Measurements from ENCODE around the gene BTBD1. TPM values are rescaled to one million over a fixed set of nuclear protein-coding genes. Genes with fewer than 3 reads are reported as not detected.

The BTBD1 gene
- total RNA-seq: 73.6 and 78.0 TPM in 2 replicates

DNA sequence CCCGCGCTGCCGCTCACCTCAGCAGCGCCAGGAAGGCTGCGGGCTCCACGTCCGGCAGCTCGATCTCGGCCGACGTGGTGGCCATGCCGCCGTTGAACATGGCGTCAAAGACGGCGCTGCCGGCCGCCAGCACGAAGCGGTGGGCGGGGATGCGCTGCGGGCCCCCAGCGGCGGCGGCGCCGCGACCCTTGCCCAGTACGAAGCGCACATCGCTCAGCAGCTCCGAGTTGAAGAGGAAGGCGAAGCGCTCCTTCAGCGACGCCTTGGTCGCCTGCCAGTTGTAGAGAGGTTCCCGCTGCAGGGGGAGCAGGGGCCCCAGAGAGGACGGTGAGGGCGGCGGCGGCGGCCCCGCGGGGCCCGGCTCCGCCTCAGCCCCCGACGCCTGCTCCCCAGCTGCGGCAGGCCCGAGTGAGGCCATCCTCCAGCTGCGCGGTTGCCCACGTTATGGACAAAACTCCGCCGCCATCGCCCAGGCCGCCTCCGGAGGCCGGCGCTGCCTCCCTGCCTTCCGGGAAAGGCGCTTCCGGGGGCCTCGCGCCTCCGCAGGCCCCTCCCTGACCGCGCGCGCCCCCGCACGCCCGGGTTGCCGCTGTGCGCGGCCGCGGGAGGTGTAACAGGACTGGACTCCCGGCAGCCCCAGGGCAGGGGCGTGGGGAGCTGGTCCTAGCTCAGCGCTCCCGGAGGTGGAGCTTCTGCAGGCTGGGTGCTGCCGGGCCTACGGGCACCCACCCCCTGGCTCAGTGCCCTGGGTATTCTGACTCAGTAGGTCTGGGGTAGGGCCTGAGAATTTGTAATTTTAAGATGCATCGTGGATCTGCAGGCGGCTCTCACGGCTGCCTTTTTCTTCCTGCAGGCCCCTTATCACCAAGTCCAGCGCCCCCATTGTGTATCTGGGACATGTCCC, at the start of gene BTBD1:
Gene BTBD1, minus strand, starts transcription at position 519 of the 904 bp plus-strand sequence. Its CDS starts 101 bp downstream, at position 418.

DNA sequence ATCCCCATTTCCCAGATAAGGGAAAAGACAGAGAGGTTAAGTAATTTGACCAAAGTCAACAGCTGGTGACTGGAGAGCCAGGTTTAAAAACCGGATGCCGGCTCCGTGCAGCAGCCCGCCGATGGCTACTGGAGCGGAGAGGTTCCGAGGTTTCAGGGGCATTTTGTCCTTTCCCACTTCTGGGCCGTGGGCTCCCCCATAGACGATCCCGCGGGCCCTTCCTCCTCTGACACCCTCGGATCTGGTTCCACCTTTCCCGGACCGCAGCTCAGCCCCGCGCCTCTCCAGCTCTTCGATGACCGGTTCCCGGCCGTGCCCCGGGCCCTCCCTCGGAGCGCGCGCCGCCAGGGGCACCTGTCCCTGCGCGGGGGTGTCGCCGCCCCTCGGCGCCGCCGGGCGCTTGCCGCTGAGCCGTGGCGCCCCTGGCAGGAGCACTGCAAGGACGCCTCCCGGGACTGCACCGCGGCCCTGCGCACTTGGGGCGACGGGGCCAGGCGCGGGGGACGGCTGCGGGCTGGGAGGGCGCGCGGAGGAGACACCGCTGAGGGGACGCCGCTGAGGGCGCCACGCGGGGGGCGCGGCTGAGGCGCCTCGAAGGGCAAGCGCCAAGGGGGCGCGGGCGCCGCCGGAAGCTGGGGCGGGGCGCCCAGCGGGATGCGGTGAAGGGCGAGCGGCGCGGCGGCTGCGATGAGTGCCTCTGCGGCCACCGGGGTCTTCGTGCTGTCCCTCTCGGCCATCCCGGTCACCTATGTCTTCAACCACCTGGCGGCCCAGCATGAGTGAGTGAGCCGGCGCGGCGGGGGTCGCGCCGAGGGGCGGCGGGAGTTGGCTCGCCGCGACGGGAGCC, 40.2 kb upstream of the BTBD1 start, which contains the start of gene TM6SF1:
Gene TM6SF1, plus strand, starts transcription at position 652 of the 847 bp plus-strand sequence. Its CDS starts 36 bp downstream, at position 688.

DNA sequence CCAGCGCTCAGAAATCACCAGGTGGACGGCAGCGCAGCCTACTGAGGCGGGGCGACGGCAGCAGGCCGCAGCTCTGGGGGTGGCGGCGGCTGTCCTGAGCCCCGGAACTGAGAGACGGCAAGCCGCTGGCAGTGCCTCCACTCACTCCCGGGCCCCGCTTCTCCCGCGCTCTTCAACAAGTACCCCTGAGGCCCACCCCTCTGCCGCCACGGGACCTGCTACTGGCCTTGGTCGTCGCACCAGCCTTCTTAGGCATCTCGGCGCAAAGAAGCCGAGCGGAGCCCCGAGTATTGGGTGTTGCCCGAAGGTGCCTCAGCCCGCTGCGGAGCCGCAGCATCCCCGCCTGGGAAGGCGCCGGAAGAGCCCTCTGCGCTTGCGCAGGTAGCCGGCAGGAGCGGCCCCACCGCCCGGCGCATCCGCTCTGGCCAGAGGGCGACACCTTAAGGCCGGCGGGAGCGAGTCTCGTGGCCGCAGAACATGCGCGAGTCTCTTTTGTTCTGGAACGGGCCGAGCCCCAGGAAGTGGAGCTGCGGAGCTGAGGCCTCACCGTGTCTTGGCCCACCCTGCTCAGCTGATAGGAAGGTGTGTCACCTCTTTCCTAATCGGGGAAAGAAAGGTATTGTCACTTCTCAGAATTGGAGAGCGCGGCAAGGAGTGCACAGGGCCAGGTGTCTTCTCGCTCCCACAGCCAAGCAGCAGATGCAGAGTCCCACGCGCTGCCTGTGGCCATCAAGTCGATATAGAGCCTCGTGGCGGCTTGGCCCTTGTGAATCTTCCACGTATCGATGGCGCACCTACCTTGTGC, 55.6 kb downstream of the BTBD1 start, which contains the start of gene C15orf40:
Gene C15orf40, minus strand, starts transcription at position 369 of the 805 bp plus-strand sequence. Its CDS starts 32 bp downstream, at position 337.

DNA sequence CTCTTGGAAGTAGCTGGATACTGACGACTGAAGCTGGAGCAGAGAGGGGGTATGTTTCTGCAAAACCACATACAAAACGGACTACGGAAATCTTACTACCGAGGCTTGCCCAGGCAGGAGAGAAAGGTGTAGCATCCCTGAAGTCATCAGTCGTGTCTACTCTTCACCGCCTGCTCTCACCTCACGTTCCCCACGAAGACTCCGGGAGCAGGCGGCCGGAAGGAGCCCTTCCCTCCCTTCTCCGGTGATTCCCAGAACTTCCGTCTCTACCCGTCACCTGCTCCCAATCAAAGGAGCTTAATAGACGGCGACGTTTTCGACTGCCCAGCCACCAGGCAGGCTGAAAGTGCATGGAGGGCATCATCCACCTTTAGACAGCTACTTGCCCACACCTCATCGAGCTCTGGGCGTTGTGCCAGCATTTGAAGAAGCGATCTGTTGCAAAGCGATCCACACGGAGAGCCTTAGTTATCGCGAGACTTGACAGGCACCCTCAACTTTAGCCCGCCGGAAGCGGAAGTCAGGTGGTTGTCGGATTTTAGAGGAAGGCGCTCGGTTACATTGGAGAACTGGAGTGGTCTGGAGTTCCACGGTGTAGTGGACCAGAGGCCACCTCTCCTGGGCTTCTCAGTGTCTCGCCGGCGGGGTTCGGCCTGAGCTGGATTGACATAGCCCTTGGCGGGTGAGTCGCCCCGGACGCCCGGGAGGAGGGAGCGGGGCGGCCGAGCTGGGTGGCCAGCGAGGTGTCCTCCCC, 81.2 kb downstream of the BTBD1 start, which contains the start of gene RAMAC:
Gene RAMAC, plus strand, starts transcription at position 523 of the 754 bp plus-strand sequence. CDS start 2,809 bp downstream, outside the sequence.

Other genes starting within 250 kb of the BTBD1 start
- gene HOMER2, start 114.5 kb downstream of the BTBD1 start, total RNA-seq: 0.50 and 1.5 TPM in 2 replicates
- 22.1 and 22.4 TPM in 2 replicates for gene RAMAC, start 81.0 kb downstream of the BTBD1 start, total RNA-seq
- 16.0 and 18.4 TPM in 2 replicates for gene C15orf40, start 55.6 kb downstream of the BTBD1 start, total RNA-seq
- gene TM6SF1, start 40.4 kb upstream of the BTBD1 start, total RNA-seq: 3.0 and 4.2 TPM in 2 replicates
- gene HDGFL3, start 140.6 kb upstream of the BTBD1 start, total RNA-seq: 23.6 and 50.6 TPM in 2 replicates
- gene BNC1, start 217.4 kb upstream of the BTBD1 start, total RNA-seq: 7.1 and 8.5 TPM in 2 replicates

Measured in bronchus fibroblast of lung (primary cell).